Aorta (tissue), 5 donors: ENCODE results near the gene RAD18. TPM values are rescaled to one million over a fixed set of nuclear protein-coding genes. Genes with fewer than 3 reads are reported as not detected.
A peak's percentile ranks its signal among the peaks of the same experiment; 100 is the strongest.

Source experiments
- ATAC-seq: fragments of 200-7000 bp; cut with Tn5 transposase; one replicate; pipeline ENCODE4 v1.9.1; 2022; ENCODE audit warnings: moderate library complexity; ENCODE audit not compliant: low FRiP score
- DNase-seq, 2 donors: peaks; one replicate each; pipeline ENCODE4 v3.0.0-alpha.2; 2020
- H3K27ac ChIP-seq, 2 donors: one replicate each; pipeline ENCODE4 v1.5.1; 2013; ENCODE audit warnings: low read length in 2 of 2, mild to moderate bottlenecking in 2 of 2, moderate library complexity in 2 of 2, control low read depth in 1 of 2, inconsistent platforms in 1 of 2, low read depth in 1 of 2
- H3K27me3 ChIP-seq, 2 donors: one replicate each; pipeline ENCODE4 v1.6.1; 2013; ENCODE audit warnings: control low read depth in 1 of 2, low read length in 1 of 2, mild to moderate bottlenecking in 1 of 2, moderate library complexity in 1 of 2; ENCODE audit not compliant: insufficient read depth in 2 of 2, control insufficient read depth in 1 of 2
- H3K36me3 ChIP-seq, 2 donors: one replicate each; pipeline ENCODE4 v1.6.1; 2013; ENCODE audit warnings: control low read depth in 1 of 2, low read length in 1 of 2, mild to moderate bottlenecking in 1 of 2; ENCODE audit not compliant: insufficient read depth in 2 of 2, control insufficient read depth in 1 of 2
- H3K4me1 ChIP-seq, 2 donors: one replicate each; pipeline ENCODE4 v1.6.1; 2013; ENCODE audit warnings: low read length in 2 of 2, control low read depth in 1 of 2, mild to moderate bottlenecking in 1 of 2, moderate library complexity in 1 of 2; ENCODE audit not compliant: insufficient read depth in 2 of 2, control insufficient read depth in 1 of 2
- H3K4me3 ChIP-seq, 2 donors: one replicate each; pipeline ENCODE4 v1.5.1; 2013; ENCODE audit warnings: low read length in 2 of 2, control low read depth in 1 of 2, mild to moderate bottlenecking in 1 of 2
- H3K9me3 ChIP-seq: one replicate; pipeline ENCODE4 v1.6.1; 2013; ENCODE audit warnings: mild to moderate bottlenecking, low read length; ENCODE audit not compliant: control insufficient read depth
- WGBS, 2 donors: extraction: QIAGEN DNeasy Blood & Tissue Kit; methylation state at CpG; one replicate each; pipeline ENCODE4 v1.1.7; 2013; 5-methylcytosine and 5-hydroxymethylcytosine counted together
- intact Hi-C, 2 donors: fragments of 100-400 bp; cut with DNase I; formaldehyde crosslinking; loops; one replicate each; pipeline versions ENCODE4 v1.14.2 to v1.15.0; 2022
- polyA plus RNA-seq, 2 donors: library from polyadenylated mRNA; stranded (reverse); fragments of 200-250 nt; gene quantifications; one replicate each; pipeline ENCODE4 v1.2.3, GENCODE V29; 2013
- total RNA-seq, 2 donors: library from RNA; stranded (reverse); fragmentation: NEBNext Ultra II Directional; extraction: Animal tissue kit (Norgen Biotek cat#: 25700); gene quantifications; one replicate each; pipeline ENCODE4 v1.2.1, GENCODE V29; 2021
- donor health status: healthy with polysubstance abuse.
- donor health status: Bipolar disorder and iron deficiency.
- donor health status: DM: no; HTN: no; CAD: no.
- donor health status: DM: no; HTN: no; CAD: no.
- donor health status: DM: yes; HTN: yes; CAD: no.

Gene RAD18
- total and polyA plus RNA-seq, 4 donors = 2.5 to 12.1 (median 5.0) TPM

DNA sequence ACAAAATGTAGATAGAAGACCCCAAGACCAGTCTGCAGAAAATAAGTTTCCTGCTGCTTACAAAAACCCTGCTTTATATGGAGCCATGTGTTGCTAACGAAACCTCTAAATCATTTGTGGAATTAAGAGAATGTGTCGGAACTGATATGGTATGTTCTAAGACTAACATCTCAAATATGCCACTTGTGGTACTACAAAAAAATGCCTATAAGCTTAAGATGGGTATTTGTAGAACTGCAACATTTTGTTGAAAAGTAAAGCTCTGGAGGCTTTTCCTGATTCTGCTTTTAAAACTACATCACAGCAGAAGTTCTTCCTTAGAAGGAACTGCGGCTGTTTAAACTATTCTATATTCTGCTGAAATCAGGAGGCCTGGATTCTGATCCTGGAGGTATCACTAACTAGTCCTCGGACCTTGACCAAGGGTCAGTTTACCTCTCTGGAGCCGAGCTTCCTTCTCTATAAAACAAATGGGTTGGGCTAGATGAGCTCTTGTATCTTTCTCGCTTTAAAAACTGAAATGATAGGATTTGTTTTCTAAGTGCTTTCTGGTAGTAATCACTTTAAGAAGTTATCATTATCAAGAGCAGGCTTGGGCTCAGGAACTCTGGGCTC is 74.9 kb downstream of the RAD18 start:
- Histone ChIP-seq H3K9me3 (no peaks in the 10 kb centered on the region), H3K4me3 (no peak overlapping the region), H3K36me3 (peaks cover 0 to under 1% of the 10 kb centered on the region in 2 donors), H3K27me3 (no peaks in the 10 kb centered on the region), H3K4me1 (peaks cover 1 to 4% of the 10 kb centered on the region in 2 donors), H3K27ac (no peak overlapping the region)
- DNase-seq (no peak), ATAC-seq (no peak)
- intact Hi-C loops = no loop called here
- WGBS, 2 donors = 38 to 44% methylated on average over 6 of the region's 6 CpGs

DNA sequence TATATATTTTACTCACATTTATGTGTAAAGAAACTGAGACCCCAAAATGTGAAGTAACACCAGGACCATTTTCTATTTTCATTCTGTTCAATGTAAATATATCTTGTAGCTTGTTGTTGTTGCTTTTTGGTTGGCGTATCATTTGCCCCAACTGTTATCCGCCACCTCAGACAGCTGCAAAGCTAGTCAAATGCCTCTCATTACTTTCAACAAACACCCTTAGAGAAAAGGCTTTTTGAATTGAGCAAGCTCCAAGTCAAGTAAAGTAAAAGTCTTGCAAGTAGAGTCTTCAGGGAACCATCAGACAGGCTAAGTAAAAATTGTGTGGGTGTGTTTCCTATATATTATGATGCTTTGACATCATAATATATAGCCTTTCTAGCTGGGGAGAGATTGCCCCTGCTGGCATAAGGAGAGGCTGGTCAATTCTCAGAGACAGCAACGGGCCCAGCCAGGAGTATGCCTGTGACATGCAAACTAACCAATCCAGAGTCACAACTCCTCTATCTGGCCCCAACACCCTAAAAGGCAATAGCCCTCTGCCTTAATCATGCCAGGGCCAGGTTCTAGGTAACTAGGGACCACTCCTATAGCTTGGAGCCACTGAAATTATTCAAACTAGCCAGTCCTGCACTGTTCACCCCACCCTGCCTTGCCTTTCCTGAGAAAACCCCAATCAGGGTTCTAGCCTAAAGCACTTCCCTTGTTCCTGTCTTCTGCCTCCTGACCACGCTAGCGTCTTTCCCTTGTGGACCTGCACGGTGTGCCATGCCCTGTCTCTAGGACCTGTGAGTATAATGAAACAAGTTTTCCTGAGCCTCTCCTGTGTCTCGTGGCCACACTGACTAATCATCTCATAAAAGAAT is 75.6 kb downstream of the RAD18 start:
- no peaks in the 10 kb centered on the region for H3K27me3 ChIP-seq
- H3K9me3 ChIP-seq = no peaks in the 10 kb centered on the region
- intact Hi-C loops = no loop called here
- DNase-seq (no peak), ATAC-seq (peak; percentile 34)
- H3K4me3 ChIP-seq = no peak overlapping the region
- H3K4me1 ChIP-seq = peaks cover 1 to 4% of the 10 kb centered on the region in 2 donors
- H3K36me3 ChIP-seq = peaks cover 0 to 2% of the 10 kb centered on the region in 2 donors
- WGBS, 2 donors = 38 to 42% methylated on average over 7 of the region's 7 CpGs
- peak overlapping the region in 1 of 2 donors; percentile 55 for H3K27ac ChIP-seq

DNA sequence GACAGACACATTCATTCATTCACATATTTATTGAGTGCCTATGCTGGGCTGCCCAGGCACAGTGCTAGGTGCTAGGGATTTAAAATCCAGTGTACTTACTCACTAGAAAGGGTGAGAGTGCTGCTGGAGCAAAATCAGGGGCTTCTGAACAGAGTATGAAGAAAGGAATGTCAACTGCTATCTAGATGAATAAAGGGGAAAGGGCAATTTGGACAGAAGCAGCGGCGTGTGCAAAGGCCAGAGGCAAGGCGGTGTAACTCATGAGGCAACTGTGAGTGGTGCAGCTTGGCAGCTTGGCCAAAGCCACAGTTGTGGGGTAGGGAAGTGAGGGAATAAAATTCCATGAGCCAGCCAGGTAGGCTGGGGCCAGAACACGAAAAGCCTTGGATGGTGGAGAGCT is 76.7 kb downstream of the RAD18 start:
- DNase-seq = no peak
- Histone ChIP-seq H3K27ac (no peak overlapping the region), H3K36me3 (peaks cover 0 to 2% of the 10 kb centered on the region in 2 donors), H3K4me3 (no peak overlapping the region), H3K4me1 (peaks cover 0 to 4% of the 10 kb centered on the region in 2 donors), H3K9me3 (no peaks in the 10 kb centered on the region), H3K27me3 (no peaks in the 10 kb centered on the region)
- WGBS, 2 donors = 67 to 77% methylated on average over 4 of the region's 4 CpGs
- intact Hi-C loops = no loop called here
- no peak for ATAC-seq

DNA sequence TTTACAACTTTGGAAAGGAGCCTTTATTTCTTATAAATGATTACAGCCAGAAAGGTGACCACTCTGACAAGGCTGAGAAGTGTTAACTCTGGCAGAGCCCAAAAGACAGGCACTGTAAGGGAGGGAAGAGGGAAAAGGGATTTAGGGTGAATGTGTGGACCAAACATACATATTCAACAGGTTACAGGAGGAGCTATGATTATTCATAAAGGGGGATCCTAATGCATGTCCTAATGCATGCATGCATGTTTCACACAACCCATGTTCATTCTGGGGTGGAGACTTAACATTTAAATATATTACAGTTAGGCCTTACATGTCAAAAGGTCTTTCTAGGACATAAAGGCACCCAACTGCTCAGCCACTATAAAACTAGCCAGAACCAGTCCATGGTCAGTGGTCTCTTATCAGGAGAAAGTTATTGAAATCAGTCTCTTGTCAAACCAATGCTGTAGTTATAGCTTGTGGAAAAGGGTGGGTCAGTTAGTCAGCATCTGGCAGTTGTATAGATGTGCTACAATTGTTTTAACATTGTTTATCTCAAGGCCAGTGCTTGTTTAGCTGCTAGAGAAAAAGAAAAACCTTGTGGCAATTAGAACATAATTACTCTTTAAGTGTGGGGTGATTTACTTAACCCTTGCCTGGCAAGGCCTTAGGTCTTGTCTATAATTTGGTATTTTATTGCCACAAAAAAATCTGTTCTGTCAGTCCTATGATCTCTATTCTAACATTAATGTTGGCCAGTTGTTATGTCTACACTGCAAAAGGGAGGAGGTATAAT is 77.5 kb downstream of the RAD18 start:
- intact Hi-C loops = no loop called here
- H3K36me3 ChIP-seq = peaks cover 0 to 2% of the 10 kb centered on the region in 2 donors
- no peak for ATAC-seq

DNA sequence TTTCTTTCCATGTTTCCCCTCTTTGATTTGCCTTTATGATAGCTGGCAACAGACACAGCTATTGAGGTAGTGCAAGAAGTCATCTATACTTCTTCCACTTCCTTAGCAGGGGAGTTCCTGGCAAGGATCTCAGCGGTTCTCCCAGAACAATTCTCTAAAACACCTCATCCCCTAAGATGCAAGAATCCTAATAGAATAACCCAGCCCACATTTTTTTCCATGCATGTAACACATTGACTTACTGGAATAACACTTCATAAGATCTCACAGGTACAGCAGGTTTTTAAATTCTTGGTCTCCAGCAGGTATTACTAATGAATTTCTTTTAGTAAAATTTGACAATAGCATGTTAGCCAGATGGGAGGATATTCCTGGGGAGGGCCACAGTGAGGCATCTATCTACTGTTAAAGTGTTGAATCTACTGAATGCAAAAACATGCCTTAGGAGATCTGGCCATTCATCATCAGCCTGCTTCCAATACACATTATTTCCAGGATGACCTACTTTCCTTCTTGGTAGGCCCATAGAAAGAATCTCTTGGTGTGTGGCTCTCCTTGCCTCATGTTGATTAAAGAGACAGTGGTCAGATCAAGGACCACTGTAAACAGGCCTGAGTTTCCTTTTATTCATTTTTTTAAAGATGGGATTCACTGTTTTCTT is 78.5 kb downstream of the RAD18 start:
- H3K27me3 ChIP-seq = no peaks in the 10 kb centered on the region
- H3K4me3 ChIP-seq = no peak overlapping the region
- DNase-seq (no peak), ATAC-seq (no peak)
- WGBS, 2 donors = 97 to 100% methylated on average over 1 of the region's 1 CpG
- intact Hi-C loops = no loop called here
- H3K4me1 ChIP-seq = peaks cover 0 to 4% of the 10 kb centered on the region in 2 donors
- no peak overlapping the region for H3K27ac ChIP-seq
- H3K36me3 ChIP-seq = peaks cover 0 to 3% of the 10 kb centered on the region in 2 donors
- no peaks in the 10 kb centered on the region for H3K9me3 ChIP-seq

More for the DNA sequence above, 77.5 kb downstream of the RAD18 start:
- H3K27me3 ChIP-seq = no peaks in the 10 kb centered on the region
- no peaks in the 10 kb centered on the region for H3K9me3 ChIP-seq
- no peak overlapping the region for H3K27ac ChIP-seq
- no peak overlapping the region for H3K4me3 ChIP-seq
- peaks cover 0 to 4% of the 10 kb centered on the region in 2 donors for H3K4me1 ChIP-seq
- DNase-seq = no peak

DNA sequence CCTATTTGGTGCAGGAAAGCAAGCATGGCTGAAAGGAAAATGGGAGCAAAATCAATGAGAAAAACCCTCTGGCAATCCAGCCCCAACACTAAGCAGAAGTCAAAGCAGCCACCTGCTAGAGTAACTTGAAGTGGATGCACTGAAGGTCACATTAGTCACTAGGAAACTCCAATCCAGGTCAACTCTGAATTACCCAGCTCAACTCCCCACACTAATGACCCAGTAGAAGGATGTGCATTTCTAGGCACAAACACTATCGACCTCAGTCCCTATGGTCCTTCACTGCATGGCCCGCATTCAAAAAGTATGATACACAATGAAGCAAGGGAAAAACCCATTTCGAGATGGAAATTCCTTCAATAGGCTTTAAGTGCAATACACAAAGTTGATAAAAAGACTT is 80.6 kb downstream of the RAD18 start:
- Histone ChIP-seq H3K4me3 (no peak overlapping the region), H3K36me3 (peaks cover 0 to 3% of the 10 kb centered on the region in 2 donors), H3K27me3 (no peaks in the 10 kb centered on the region), H3K9me3 (no peaks in the 10 kb centered on the region), H3K4me1 (no peaks in the 10 kb centered on the region), H3K27ac (no peak overlapping the region)
- WGBS, 2 donors = 96 to 100% methylated on average over 3 of the region's 3 CpGs
- intact Hi-C loops = no loop called here
- DNase-seq = no peak
- no peak for ATAC-seq

DNA sequence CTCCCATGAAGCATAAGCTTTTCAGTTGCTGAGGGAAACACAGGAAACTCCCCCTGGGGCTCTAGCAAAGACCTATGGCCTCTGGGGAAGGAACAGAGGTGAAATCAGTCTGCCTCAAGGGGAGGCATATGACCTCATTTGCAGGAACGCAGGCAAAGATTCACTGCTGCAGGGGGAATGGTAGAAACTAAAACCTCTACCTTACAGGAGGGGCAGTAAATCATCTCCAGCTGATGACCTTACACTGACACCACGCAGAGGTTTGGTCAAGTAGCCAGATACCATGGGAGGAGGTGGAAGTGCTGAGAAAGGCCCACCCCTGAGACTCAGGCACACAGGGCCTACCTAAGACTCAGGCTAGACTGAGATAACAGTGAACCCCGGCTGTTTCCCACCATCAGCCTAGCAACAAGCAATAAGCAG is 81.1 kb downstream of the RAD18 start:
- H3K9me3 ChIP-seq = no peaks in the 10 kb centered on the region
- no peaks in the 10 kb centered on the region for H3K4me1 ChIP-seq
- WGBS, 2 donors = 76 to 81% methylated on average over 3 of the region's 3 CpGs
- DNase-seq (no peak), ATAC-seq (no peak)
- H3K27me3 ChIP-seq = no peaks in the 10 kb centered on the region
- no peak overlapping the region for H3K4me3 ChIP-seq
- intact Hi-C loops = no loop called here
- H3K27ac ChIP-seq = no peak overlapping the region
- peaks cover 0 to 3% of the 10 kb centered on the region in 2 donors for H3K36me3 ChIP-seq

DNA sequence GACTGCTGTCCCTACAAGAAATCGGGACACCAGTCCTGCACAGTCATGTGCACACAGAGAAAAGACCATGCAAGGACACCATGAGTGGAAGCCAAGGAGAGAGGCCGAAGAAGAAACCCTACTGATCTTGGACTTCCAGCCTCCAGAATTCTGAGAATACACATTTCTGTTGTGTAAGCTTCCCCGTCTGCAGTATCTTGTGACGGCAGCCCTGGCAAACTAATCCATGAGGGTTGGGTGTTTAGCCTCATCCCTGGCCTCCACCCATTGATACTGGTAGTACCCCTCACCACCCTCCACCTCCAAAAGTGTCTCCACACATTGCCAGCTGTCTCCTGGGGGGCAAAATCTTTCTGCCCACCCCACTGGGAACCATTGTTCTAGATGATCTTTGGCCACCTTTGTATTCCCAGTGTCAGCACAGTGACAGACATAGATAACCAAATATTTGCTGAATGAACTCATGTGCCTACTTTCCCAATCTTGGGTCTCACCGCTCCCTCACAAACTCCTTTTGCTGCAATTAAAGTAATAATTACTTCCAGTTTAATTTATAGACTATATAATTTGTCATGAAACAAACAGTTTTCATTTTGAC is 83.8 kb downstream of the RAD18 start:
- Histone ChIP-seq H3K27me3 (no peaks in the 10 kb centered on the region), H3K4me3 (no peak overlapping the region), H3K36me3 (peaks cover 0 to 3% of the 10 kb centered on the region in 2 donors), H3K4me1 (no peaks in the 10 kb centered on the region), H3K9me3 (no peaks in the 10 kb centered on the region), H3K27ac (no peak overlapping the region)
- 96 to 99% methylated on average over 5 of the region's 5 CpGs for WGBS, 2 donors
- ATAC-seq (no peak), DNase-seq (no peak)
- intact Hi-C loops = no loop called here
